ENCODE results near the gene LRP2BP.

DNA sequence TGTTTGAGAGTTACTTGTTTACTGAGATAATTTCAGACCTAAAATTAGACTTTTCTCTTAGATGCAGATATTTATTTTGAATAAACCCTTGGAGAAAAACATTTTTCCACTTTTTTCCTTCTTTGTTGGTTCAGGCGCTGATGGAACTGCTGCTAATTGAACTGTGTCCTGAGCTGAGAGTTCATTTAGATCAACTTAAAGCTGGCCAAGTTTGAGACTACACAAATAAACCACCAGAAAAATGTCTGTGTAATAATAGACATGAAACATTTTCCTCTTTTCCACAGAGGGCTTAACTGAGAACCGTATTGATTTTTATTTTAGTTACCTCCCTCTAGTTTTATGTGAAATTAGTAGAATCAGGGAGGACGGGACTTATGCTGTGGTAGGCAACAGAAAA lies 32.5 kb downstream of the LRP2BP start:
- TF ChIP-seq, protein P1, sequence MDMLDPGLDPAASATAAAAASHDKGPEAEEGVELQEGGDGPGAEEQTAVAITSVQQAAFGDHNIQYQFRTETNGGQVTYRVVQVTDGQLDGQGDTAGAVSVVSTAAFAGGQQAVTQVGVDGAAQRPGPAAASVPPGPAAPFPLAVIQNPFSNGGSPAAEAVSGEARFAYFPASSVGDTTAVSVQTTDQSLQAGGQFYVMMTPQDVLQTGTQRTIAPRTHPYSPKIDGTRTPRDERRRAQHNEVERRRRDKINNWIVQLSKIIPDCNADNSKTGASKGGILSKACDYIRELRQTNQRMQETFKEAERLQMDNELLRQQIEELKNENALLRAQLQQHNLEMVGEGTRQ (IDR thresholded peaks at IDR 0.05) = no peak
- TF ChIP-seq, protein P2, sequence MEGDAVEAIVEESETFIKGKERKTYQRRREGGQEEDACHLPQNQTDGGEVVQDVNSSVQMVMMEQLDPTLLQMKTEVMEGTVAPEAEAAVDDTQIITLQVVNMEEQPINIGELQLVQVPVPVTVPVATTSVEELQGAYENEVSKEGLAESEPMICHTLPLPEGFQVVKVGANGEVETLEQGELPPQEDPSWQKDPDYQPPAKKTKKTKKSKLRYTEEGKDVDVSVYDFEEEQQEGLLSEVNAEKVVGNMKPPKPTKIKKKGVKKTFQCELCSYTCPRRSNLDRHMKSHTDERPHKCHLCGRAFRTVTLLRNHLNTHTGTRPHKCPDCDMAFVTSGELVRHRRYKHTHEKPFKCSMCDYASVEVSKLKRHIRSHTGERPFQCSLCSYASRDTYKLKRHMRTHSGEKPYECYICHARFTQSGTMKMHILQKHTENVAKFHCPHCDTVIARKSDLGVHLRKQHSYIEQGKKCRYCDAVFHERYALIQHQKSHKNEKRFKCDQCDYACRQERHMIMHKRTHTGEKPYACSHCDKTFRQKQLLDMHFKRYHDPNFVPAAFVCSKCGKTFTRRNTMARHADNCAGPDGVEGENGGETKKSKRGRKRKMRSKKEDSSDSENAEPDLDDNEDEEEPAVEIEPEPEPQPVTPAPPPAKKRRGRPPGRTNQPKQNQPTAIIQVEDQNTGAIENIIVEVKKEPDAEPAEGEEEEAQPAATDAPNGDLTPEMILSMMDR (IDR thresholded peaks at IDR 0.05) = no peak
- no peak for TF ChIP-seq TFCP2L1 (CRISPR knock-in tag; IDR thresholded peaks at IDR 0.05)
- no peak for TF ChIP-seq MAZ (IDR thresholded peaks at IDR 0.05; ENCODE audit: borderline replicate concordance, low read depth, low read length)
- no peak for TF ChIP-seq KDM5A (IDR thresholded peaks at IDR 0.05)
